MM.1S (cell line): ENCODE measurements around the gene JPH3.

Experiments used
- DNase-seq: peaks from one replicate; pipeline ENCODE4 v3.0.0-alpha.2; 2015
- H2AFZ ChIP-seq: fragments of 300-600 bp; sonication (generic); 2 replicates; pipeline ENCODE4 v1.6.0; 2016; ENCODE audit warnings: antibody characterized with exemption, low read length
- H3F3A ChIP-seq: fragments of 300-600 bp; sonication (generic); 2 replicates; pipeline ENCODE4 v1.6.1; 2016; ENCODE audit warnings: mild to moderate bottlenecking, antibody characterized with exemption, low read length, moderate library complexity, mixed read lengths; ENCODE audit not compliant: insufficient read depth
- H3K27ac ChIP-seq: fragments of 300-600 bp; sonication (generic); 2 replicates; pipeline ENCODE4 v1.5.1; 2016; ENCODE audit warnings: mild to moderate bottlenecking, low read length
- H3K27me3 ChIP-seq: fragments of 300-600 bp; sonication (generic); replicated peaks from 2 replicates; pipeline ENCODE4 v1.6.0; 2016; ENCODE audit warnings: low read length; ENCODE audit not compliant: insufficient read depth
- H3K36me3 ChIP-seq: fragments of 300-600 bp; sonication (generic); replicated peaks from 2 replicates; pipeline ENCODE4 v1.6.1; 2016; ENCODE audit warnings: mild to moderate bottlenecking, low read length, mixed read lengths; ENCODE audit not compliant: insufficient read depth
- H3K4me1 ChIP-seq: fragments of 300-600 bp; sonication (generic); 2 replicates; pipeline ENCODE4 v1.6.1; 2016; ENCODE audit warnings: low read length, mixed read lengths
- H3K4me2 ChIP-seq: fragments of 300-600 bp; sonication (generic); 2 replicates; pipeline ENCODE4 v1.6.0; 2016; ENCODE audit warnings: low read depth, low read length
- H3K4me3 ChIP-seq: fragments of 300-600 bp; sonication (generic); 2 replicates; pipeline ENCODE4 v1.5.1; 2016; ENCODE audit warnings: low read length, mixed read lengths
- H3K79me2 ChIP-seq: fragments of 300-600 bp; sonication (generic); 2 replicates; pipeline ENCODE4 v1.6.1; 2016; ENCODE audit warnings: mixed run types, low read length, mixed read lengths
- H3K9ac ChIP-seq: fragments of 300-600 bp; sonication (generic); 2 replicates; pipeline ENCODE4 v1.6.1; 2016; ENCODE audit warnings: low read length, mixed read lengths
- H3K9me2 ChIP-seq: fragments of 300-600 bp; sonication (generic); replicated peaks from 2 replicates; pipeline ENCODE4 v1.6.1; 2016; ENCODE audit warnings: mild to moderate bottlenecking, low read length, mixed read lengths; ENCODE audit not compliant: insufficient read depth
- H3K9me3 ChIP-seq: fragments of 300-600 bp; sonication (generic); replicated peaks from 2 replicates; pipeline ENCODE4 v1.6.1; 2016; ENCODE audit warnings: mild to moderate bottlenecking, low read length, mixed read lengths; ENCODE audit not compliant: insufficient read depth
- H4K20me1 ChIP-seq: fragments of 300-600 bp; sonication (generic); 2 replicates; pipeline ENCODE4 v1.6.1; 2016; ENCODE audit warnings: mild to moderate bottlenecking, low read length, moderate library complexity, mixed read lengths; ENCODE audit not compliant: insufficient read depth
- EZH2 ChIP-seq: fragments of 300-600 bp; sonication (generic); optimal IDR thresholded peaks from 2 replicates; pipeline ENCODE3; 2017; ENCODE audit warnings: low read depth, mild to moderate bottlenecking, antibody characterized with exemption, low read length, mixed read lengths
- EZH2phosphoT487 ChIP-seq: fragments of 300-600 bp; sonication (generic); IDR thresholded peaks from 2 replicates; pipeline ENCODE4 v1.6.1; 2018; ENCODE audit warnings: antibody characterized with exemption, low read length
- TF ChIP-seq, protein P1 (sequence below): fragments of 300-600 bp; sonication (generic); IDR thresholded peaks from 2 replicates; pipeline ENCODE4 v1.5.1; 2016; ENCODE audit warnings: antibody characterized with exemption, low read length, mixed read lengths

JPH3 gene

DNA sequence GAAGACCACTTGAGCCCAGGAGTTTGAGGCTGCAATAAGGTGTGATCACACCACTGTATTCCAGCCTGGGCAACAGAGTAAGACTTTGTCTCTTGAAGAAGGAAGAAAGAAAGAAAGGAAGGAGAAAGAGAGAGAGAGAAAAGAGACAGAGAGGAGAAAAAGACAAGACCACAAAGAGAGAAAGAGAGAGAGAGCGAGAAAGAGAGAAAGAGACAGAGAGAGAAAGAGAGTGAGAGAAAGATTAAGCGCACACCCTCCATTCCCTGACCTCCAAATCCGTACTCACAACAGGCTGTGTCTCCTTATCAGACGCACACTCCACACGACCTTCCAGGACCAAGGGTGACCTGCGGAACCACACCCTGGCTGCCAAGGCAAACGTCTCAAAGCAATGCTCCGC lies 143.9 kb downstream of the JPH3 start:
- no peaks in the 10 kb centered on the region for H3F3A ChIP-seq
- H3K79me2 ChIP-seq = no peaks in the 10 kb centered on the region
- H3K9ac ChIP-seq = no peak overlapping the region
- H4K20me1 ChIP-seq = no peaks in the 10 kb centered on the region
- H2AFZ ChIP-seq = no peak overlapping the region
- DNase-seq = no peak
- no peaks in the 10 kb centered on the region for H3K4me1 ChIP-seq
- no peak for TF ChIP-seq EZH2phosphoT487
- TF ChIP-seq EZH2 = no peak
- TF ChIP-seq, protein P1, sequence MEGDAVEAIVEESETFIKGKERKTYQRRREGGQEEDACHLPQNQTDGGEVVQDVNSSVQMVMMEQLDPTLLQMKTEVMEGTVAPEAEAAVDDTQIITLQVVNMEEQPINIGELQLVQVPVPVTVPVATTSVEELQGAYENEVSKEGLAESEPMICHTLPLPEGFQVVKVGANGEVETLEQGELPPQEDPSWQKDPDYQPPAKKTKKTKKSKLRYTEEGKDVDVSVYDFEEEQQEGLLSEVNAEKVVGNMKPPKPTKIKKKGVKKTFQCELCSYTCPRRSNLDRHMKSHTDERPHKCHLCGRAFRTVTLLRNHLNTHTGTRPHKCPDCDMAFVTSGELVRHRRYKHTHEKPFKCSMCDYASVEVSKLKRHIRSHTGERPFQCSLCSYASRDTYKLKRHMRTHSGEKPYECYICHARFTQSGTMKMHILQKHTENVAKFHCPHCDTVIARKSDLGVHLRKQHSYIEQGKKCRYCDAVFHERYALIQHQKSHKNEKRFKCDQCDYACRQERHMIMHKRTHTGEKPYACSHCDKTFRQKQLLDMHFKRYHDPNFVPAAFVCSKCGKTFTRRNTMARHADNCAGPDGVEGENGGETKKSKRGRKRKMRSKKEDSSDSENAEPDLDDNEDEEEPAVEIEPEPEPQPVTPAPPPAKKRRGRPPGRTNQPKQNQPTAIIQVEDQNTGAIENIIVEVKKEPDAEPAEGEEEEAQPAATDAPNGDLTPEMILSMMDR = no peak
- no peak overlapping the region for H3K27ac ChIP-seq
- no peak overlapping the region for H3K4me3 ChIP-seq
- H3K4me2 ChIP-seq = no peak overlapping the region
- H3K9me3 ChIP-seq = no peaks in the 10 kb centered on the region
- H3K27me3 ChIP-seq = no peaks in the 10 kb centered on the region
- H3K9me2 ChIP-seq = no peaks in the 10 kb centered on the region
- H3K36me3 ChIP-seq = no peaks in the 10 kb centered on the region
